ENCODE measurements around the gene NHERF1. TPM values are rescaled to one million over a fixed set of nuclear protein-coding genes. Genes with fewer than 3 reads are reported as not detected.

The NHERF1 gene
- total and polyA plus RNA-seq, 2 donors (not counting 3 experiments of a cell fraction or from before 2014, with no cell fraction given): 24.4 to 26.9 TPM

GRCh38 chr17:74806334-74806733 lies 57.9 kb downstream of the NHERF1 start:
- Histone ChIP-seq H3K4me1 (ENCODE audit: control insufficient read depth, extremely low read depth, insufficient read depth, low read length) (no peaks in the 10 kb centered on the region), H3K4me2 (ENCODE audit: insufficient read depth, low read length) (no peak overlapping the region), H3K36me3 (ENCODE audit: control insufficient read depth in 2 of 2, extremely low read depth in 1 of 2, insufficient read depth in 2 of 2, low read length in 2 of 2) (no peaks in the 10 kb centered on the region), H4K20me1 (replicated peaks; ENCODE audit: control insufficient read depth, extremely low read depth, insufficient read depth, low read length) (no peaks in the 10 kb centered on the region), H3K9me1 (replicated peaks; ENCODE audit: control insufficient read depth, extremely low read depth, insufficient read depth, low read length) (no peaks in the 10 kb centered on the region), H2AFZ (ENCODE audit: low read depth, low read length) (no peak overlapping the region), H3K9ac (replicated peaks; ENCODE audit: extremely low read depth, insufficient read depth, low read length) (no peak overlapping the region), H3K79me2 (ENCODE audit: control insufficient read depth, insufficient read depth, low read length) (no peaks in the 10 kb centered on the region), H3K4me3 (replicated peaks in 1 of 3; ENCODE audit: insufficient read depth in 1 of 3, low read depth in 1 of 3, low read length in 3 of 3) (no peak overlapping the region), H3K27me3 (ENCODE audit: control insufficient read depth in 2 of 2, insufficient read depth in 2 of 2, low read length in 2 of 2) (no peaks in the 10 kb centered on the region), H3K9me3 (replicated peaks; ENCODE audit: control insufficient read depth, insufficient read depth, low read length) (no peaks in the 10 kb centered on the region), H3K27ac (ENCODE audit: insufficient read depth, low read depth, low read length) (no peak overlapping the region)
- dilution Hi-C loops (cut with MboI; ENCODE audit: extremely low pct_ligation_motif_present, low sequenced_read_pairs) (no loop called here), intact Hi-C loops (cut with micrococcal nuclease) (no loop called here)
- FAIRE-seq (no peak), DNase-seq (ENCODE audit: low read depth, low spot score) (no peak)
- ChIA-PET POLR2A (no interaction called here), CTCF (interaction anchor here (2.0 to 3.3 kb wide), 2 partner anchors 15 to 36 kb away, joined by 7 to 14 read pairs; no protein-coding TSS in a partner anchor)
- BruUV-seq (replicated peaks): no TSS peak
- no peak for TF ChIP-seq MAX (IDR thresholded peaks at IDR 0.05; ENCODE audit: insufficient read depth, insufficient read length)
- TF ChIP-seq POLR2AphosphoS5 (IDR thresholded peaks at IDR 0.05; ENCODE audit: insufficient read depth, low read depth, low read length): no peak
- no peak for TF ChIP-seq FOS (IDR thresholded peaks at IDR 0.05; ENCODE audit: borderline replicate concordance, insufficient read depth, low read length)
- TF ChIP-seq JUN (IDR thresholded peaks at IDR 0.05; ENCODE audit: borderline replicate concordance, insufficient read depth, insufficient read length, low read depth): no peak
- TF ChIP-seq POLR2A (IDR thresholded peaks at IDR 0.05; ENCODE audit: low read depth, low read length): no peak
- no peak for TF ChIP-seq EZH2 (IDR thresholded peaks at IDR 0.05; ENCODE audit: borderline replicate concordance, low read depth, low read length, severe bottlenecking)
- TF ChIP-seq CTCF (IDR thresholded peaks at IDR 0.05; ENCODE audit: extremely low read depth in 1 of 2, insufficient read depth in 1 of 2, low read depth in 1 of 2, low read length in 2 of 2): no peak
